Gastrocnemius medialis (tissue), 4 donors: ENCODE measurements around the gene RNF125. TPM values are rescaled to one million over a fixed set of nuclear protein-coding genes. Genes with fewer than 3 reads are reported as not detected.

Experiments used
- ATAC-seq, 2 donors: fragments of 150-250 bp; one replicate each; pipeline ENCODE4 v1.9.1; 2016
- DNase-seq, 2 donors: peaks; one replicate each; pipeline ENCODE4 v3.0.0-alpha.2; 2019
- H3K27ac ChIP-seq, 4 donors: fragments of 200-600 bp; sonication (generic); 1 replicate in 1 of 4; 2 replicates in 3 of 4; pipeline ENCODE4 v1.5.1; 2016 to 2018; ENCODE audit warnings: mild to moderate bottlenecking in 2 of 4, moderate library complexity in 1 of 4
- H3K27me3 ChIP-seq, 3 donors: fragments of 200-600 bp; sonication (generic) in 2 of 3; 1 replicate in 1 of 3; 2 replicates in 2 of 3; pipeline versions ENCODE4 v1.5.1 to v1.6.0; 2016 to 2019; ENCODE audit warnings: mild to moderate bottlenecking in 1 of 3, moderate library complexity in 1 of 3
- H3K36me3 ChIP-seq, 2 donors: fragments of 200-600 bp; sonication (generic) in 1 of 2; one replicate each; pipeline ENCODE4 v1.5.1; 2017 to 2018
- H3K4me1 ChIP-seq, 2 donors: fragments of 200-600 bp; sonication (generic) in 1 of 2; one replicate each; pipeline ENCODE4 v1.5.1; 2016 to 2017; ENCODE audit warnings: mild to moderate bottlenecking in 2 of 2
- H3K4me3 ChIP-seq, 4 donors: fragments of 200-600 bp; sonication (generic) in 3 of 4; 1 replicate in 1 of 4; 2 replicates in 3 of 4; pipeline ENCODE4 v1.5.1; 2016 to 2019; ENCODE audit warnings: mild to moderate bottlenecking in 2 of 4
- H3K9me3 ChIP-seq, 3 donors: fragments of 200-600 bp; sonication (generic) in 2 of 3; 1 replicate in 1 of 3; 2 replicates in 2 of 3; pipeline ENCODE4 v1.5.1; 2016 to 2019
- CTCF ChIP-seq, 5 experiments: fragments of 450-650 bp in 3 of 5; fragments of 200-600 bp in 2 of 5; sonication (generic) in 2 of 5; IDR thresholded peaks in 4 of 5; conservative IDR thresholded peaks in 1 of 5; 1 replicate in 4 of 5; 2 replicates in 1 of 5; pipeline ENCODE4 v1.5.1; 2016 to 2019; ENCODE audit warnings: antibody characterized with exemption in 5 of 5, mild to moderate bottlenecking in 3 of 5, moderate library complexity in 3 of 5
- POLR2A ChIP-seq, 2 donors: fragments of 450-650 bp; IDR thresholded peaks; one replicate each; pipeline ENCODE4 v1.6.1; 2017; ENCODE audit warnings: antibody characterized with exemption in 2 of 2, mild to moderate bottlenecking in 2 of 2, moderate library complexity in 2 of 2
- in situ Hi-C, 4 donors: fragments of 200-750 bp; cut with MboI; loops; one replicate each; pipeline versions ENCODE4 v1.15.0 to v1.8.0; 2017; ENCODE audit warnings: low sequenced_read_pairs in 4 of 4
- intact Hi-C: fragments of 100-400 bp; cut with DNase I; formaldehyde crosslinking; loops from one replicate; pipeline ENCODE4 v1.15.1; 2023; ENCODE audit warnings: low total_unique reads
- total RNA-seq, 4 donors: library from RNA; depleted of rRNA; stranded (reverse); fragments of >200 nt; gene quantifications; one replicate each; pipeline versions ENCODE4 v1.1.0 to v1.2.3, GENCODE V29; 2016

Gene RNF125
- total RNA-seq, 4 donors from 2014 or later, result 0.85 to 6.4 (median 3.1) TPM

- no peaks in the 10 kb centered on the region for H3K4me1 ChIP-seq
- H3K27me3 ChIP-seq, result no peaks in the 10 kb centered on the region
- no peaks in the 10 kb centered on the region for H3K36me3 ChIP-seq
- no peak overlapping the region for H3K27ac ChIP-seq
- in situ Hi-C loops, result no loop called here
- no peak for ATAC-seq
- TF ChIP-seq CTCF (IDR thresholded peaks at IDR 0.05 in 4 of 5, conservative IDR thresholded peaks at IDR 0.05 in 1 of 5) (no peak), POLR2A (IDR thresholded peaks at IDR 0.05) (no peak)
- intact Hi-C loops, result no loop called here
- no peaks in the 10 kb centered on the region for H3K9me3 ChIP-seq
- no peak for DNase-seq
- no peak overlapping the region for H3K4me3 ChIP-seq
Measured at GRCh38 chr18:32057624-32058165, 39.1 kb downstream of the RNF125 start.

- Histone ChIP-seq H3K36me3 (no peaks in the 10 kb centered on the region), H3K27ac (no peak overlapping the region), H3K27me3 (no peaks in the 10 kb centered on the region), H3K4me1 (no peaks in the 10 kb centered on the region), H3K4me3 (no peak overlapping the region), H3K9me3 (no peaks in the 10 kb centered on the region)
- ATAC-seq (no peak), DNase-seq (no peak)
- in situ Hi-C loops, result no loop called here
- intact Hi-C loops, result no loop called here
- no peak for TF ChIP-seq POLR2A (IDR thresholded peaks at IDR 0.05)
- no peak for TF ChIP-seq CTCF (IDR thresholded peaks at IDR 0.05 in 4 of 5, conservative IDR thresholded peaks at IDR 0.05 in 1 of 5)
Measured at GRCh38 chr18:32060026-32060425, 41.4 kb downstream of the RNF125 start.

- DNase-seq (no peak), ATAC-seq (no peak)
- Histone ChIP-seq H3K4me3 (no peak overlapping the region), H3K4me1 (no peaks in the 10 kb centered on the region), H3K27me3 (no peaks in the 10 kb centered on the region), H3K27ac (no peak overlapping the region), H3K9me3 (no peaks in the 10 kb centered on the region), H3K36me3 (no peaks in the 10 kb centered on the region)
- TF ChIP-seq CTCF (IDR thresholded peaks at IDR 0.05 in 4 of 5, conservative IDR thresholded peaks at IDR 0.05 in 1 of 5) (no peak), POLR2A (IDR thresholded peaks at IDR 0.05) (no peak)
- intact Hi-C loops, result no loop called here
- in situ Hi-C loops, result no loop called here
Measured at GRCh38 chr18:32067375-32068167, 48.9 kb downstream of the RNF125 start.

GRCh38 chr18:32072321-32072720 is 53.7 kb downstream of the RNF125 start:
- TF ChIP-seq CTCF (IDR thresholded peaks at IDR 0.05 in 4 of 5, conservative IDR thresholded peaks at IDR 0.05 in 1 of 5) (no peak), POLR2A (IDR thresholded peaks at IDR 0.05) (no peak)
- Histone ChIP-seq H3K9me3 (no peaks in the 10 kb centered on the region), H3K36me3 (no peaks in the 10 kb centered on the region), H3K4me1 (no peaks in the 10 kb centered on the region), H3K4me3 (no peak overlapping the region), H3K27ac (no peak overlapping the region), H3K27me3 (no peaks in the 10 kb centered on the region)
- no peak for DNase-seq
- intact Hi-C loops, result no loop called here
- no peak for ATAC-seq
- in situ Hi-C loops, result no loop called here
